GM04503 (cell line): ENCODE measurements around the gene KLHL26.

Experiments
- DNase-seq: peaks from one replicate; pipeline ENCODE4 v3.0.0-alpha.2; 2012; ENCODE audit warnings: low read depth

Gene KLHL26

DNA sequence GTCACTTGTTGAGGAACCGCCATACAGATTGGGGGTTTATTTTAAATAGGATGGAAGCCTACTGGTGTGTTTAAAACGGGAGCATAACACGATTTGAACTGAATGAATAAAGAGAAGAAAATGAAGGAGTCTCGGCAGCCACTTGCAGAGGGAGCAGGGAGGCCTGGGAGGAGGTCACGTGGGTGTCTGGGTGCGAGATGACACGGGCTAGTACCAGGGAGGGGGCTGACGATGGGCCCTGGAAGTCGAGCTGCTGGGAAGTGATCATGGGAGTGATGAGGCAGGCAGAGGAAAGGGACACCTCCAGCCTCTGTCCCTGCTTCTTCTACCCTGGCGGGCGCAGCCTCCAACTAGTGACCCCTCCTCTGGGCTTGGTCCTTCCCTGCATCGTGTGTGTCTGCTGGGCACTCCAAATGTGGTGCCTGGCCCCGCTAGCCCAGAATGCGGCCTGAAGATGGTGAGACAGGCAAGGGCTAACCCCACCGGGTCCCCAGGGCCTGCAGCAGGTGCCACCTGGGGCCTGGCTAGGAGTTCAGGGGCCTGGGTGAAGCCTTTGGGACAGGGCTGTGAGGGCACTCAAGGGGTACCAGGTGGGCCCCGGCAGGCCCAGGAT lies 82.1 kb downstream of the KLHL26 start:
- DNase-seq = no peak

DNA sequence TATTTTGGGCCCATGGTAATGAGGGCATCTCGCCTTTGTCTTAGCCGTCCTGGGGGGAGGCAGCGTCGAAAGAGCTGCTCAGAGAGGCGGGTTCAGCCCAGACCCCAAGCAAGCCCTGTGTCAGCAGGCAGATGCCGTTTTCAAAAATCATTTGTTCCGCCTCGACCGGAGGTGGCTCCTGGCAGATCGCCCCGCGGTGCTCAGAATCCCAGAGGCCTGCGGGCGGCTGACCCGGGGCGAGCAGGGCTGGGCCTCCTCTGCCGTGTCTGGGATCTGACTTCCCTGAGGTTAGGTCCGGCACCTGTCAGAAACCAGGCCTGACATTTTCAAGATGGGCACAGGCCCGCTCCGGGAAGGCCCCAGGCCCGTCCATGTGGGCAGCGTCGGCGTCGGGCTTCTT lies 82.7 kb downstream of the KLHL26 start:
- no peak for DNase-seq
